Psoas muscle (tissue), 8 donors: ENCODE data around the gene VPS50. TPM values are rescaled to one million over a fixed set of nuclear protein-coding genes. Genes with fewer than 3 reads are reported as not detected.

Source experiments
- ATAC-seq, 4 donors: fragments of 200-7000 bp; cut with Tn5 transposase; one replicate each; pipeline ENCODE4 v1.9.1; 2020; ENCODE audit warnings: moderate library complexity in 3 of 4, mild to moderate bottlenecking in 2 of 4
- DNase-seq, 2 donors: peaks; one replicate each; pipeline ENCODE4 v3.0.0-alpha.2; 2020
- H3K27ac ChIP-seq: fragments of 200-600 bp; one replicate; pipeline ENCODE4 v1.8.0; 2022
- H3K27me3 ChIP-seq, 3 donors: fragments of 200-600 bp in 1 of 3; one replicate each; pipeline versions ENCODE4 v1.6.1 to v1.8.0; 2013 to 2022; ENCODE audit warnings: low read length in 2 of 3, mild to moderate bottlenecking in 2 of 3, moderate library complexity in 1 of 3; ENCODE audit not compliant: insufficient read depth in 3 of 3
- H3K36me3 ChIP-seq, 2 donors: fragments of 200-600 bp in 1 of 2; one replicate each; pipeline versions ENCODE4 v1.6.1 to v1.8.0; 2013 to 2022; ENCODE audit warnings: low read depth in 1 of 2, mild to moderate bottlenecking in 1 of 2, moderate library complexity in 1 of 2; ENCODE audit not compliant: insufficient read depth in 1 of 2
- H3K4me1 ChIP-seq: fragments of 200-600 bp; one replicate; pipeline ENCODE4 v1.8.0; 2022
- H3K4me3 ChIP-seq: fragments of 200-600 bp; one replicate; pipeline ENCODE4 v1.8.0; 2022; ENCODE audit warnings: mild to moderate bottlenecking
- H3K9me3 ChIP-seq: fragments of 200-600 bp; one replicate; pipeline ENCODE4 v1.8.0; 2022
- CTCF ChIP-seq: fragments of 200-600 bp; IDR thresholded peaks from one replicate; pipeline ENCODE4 v1.8.0; 2022; ENCODE audit warnings: antibody characterized with exemption
- WGBS, 3 donors: extraction: QIAGEN DNeasy Blood & Tissue Kit; methylation state at CpG; one replicate each; pipeline versions ENCODE4 v1.1.6 to v1.1.7; 2013; 5-methylcytosine and 5-hydroxymethylcytosine counted together
- intact Hi-C, 2 donors: fragments of 100-400 bp; cut with DNase I; formaldehyde crosslinking; loops; one replicate each; pipeline versions ENCODE4 v1.11.0 to v1.14.2; 2022
- polyA plus RNA-seq, 3 donors: library from polyadenylated mRNA; stranded (reverse); fragments of 200-250 nt; gene quantifications; one replicate each; pipeline ENCODE4 v1.2.3, GENCODE V29; 2013
- total RNA-seq, 4 donors: library from RNA; stranded (reverse); fragmentation: NEBNext Ultra II Directional in 2 of 4; extraction: Animal tissue kit (Norgen Biotek cat#: 25700) in 2 of 4; gene quantifications; one replicate each; pipeline versions ENCODE4 v1.2.1 to v1.2.4, GENCODE V29; 2021 to 2023
- donor health status: healthy with polysubstance abuse.
- donor health status: DM: no; HTN: no; CAD: no; lungs with moderate emphysema.
- donor health status: Bipolar disorder and iron deficiency.
- donor health status: healthy.
- donor health status: DM: yes; HTN: yes; CAD: no.
- donor health status: DM: no; HTN: no; CAD: no.
- donor health status: DM: no; HTN: no; CAD: no.
- donor health status: DM: yes; HTN: yes; CAD: no.

VPS50 gene
- total and polyA plus RNA-seq, 7 donors, result 6.2 to 22.4 (median 17.6) TPM

GRCh38 chr7:93350338-93350737, 118.2 kb downstream of the VPS50 start:
- no peaks in the 10 kb centered on the region for H3K27me3 ChIP-seq
- ATAC-seq, result no peak
- H3K4me3 ChIP-seq, result no peak overlapping the region
- H3K36me3 ChIP-seq, result peaks cover 0 to 58% of the 10 kb centered on the region in 2 donors
- TF ChIP-seq CTCF, result no peak
- H3K27ac ChIP-seq, result no peak overlapping the region
- DNase-seq, result no peak
- intact Hi-C loops, result no loop called here
- H3K9me3 ChIP-seq, result no peaks in the 10 kb centered on the region
- no peaks in the 10 kb centered on the region for H3K4me1 ChIP-seq
- 95 to 97% (median 96%) methylated on average over 2 of the region's 2 CpGs for WGBS, 3 donors

GRCh38 chr7:93352881-93353280, 120.7 kb downstream of the VPS50 start:
- Histone ChIP-seq H3K9me3 (no peaks in the 10 kb centered on the region), H3K27ac (no peak overlapping the region), H3K4me3 (no peak overlapping the region), H3K27me3 (no peaks in the 10 kb centered on the region), H3K36me3 (peaks cover 0 to 77% of the 10 kb centered on the region in 2 donors), H3K4me1 (no peaks in the 10 kb centered on the region)
- intact Hi-C loops, result no loop called here
- no peak for DNase-seq
- WGBS, 3 donors, result 91 to 93% (median 93%) methylated on average over 2 of the region's 2 CpGs
- ATAC-seq, result no peak
- TF ChIP-seq CTCF, result no peak

GRCh38 chr7:93354815-93355214, 122.6 kb downstream of the VPS50 start:
- H3K4me1 ChIP-seq, result no peaks in the 10 kb centered on the region
- no peak for DNase-seq
- no peak overlapping the region for H3K27ac ChIP-seq
- intact Hi-C loops, result no loop called here
- no peak for TF ChIP-seq CTCF
- no peak for ATAC-seq
- no peaks in the 10 kb centered on the region for H3K27me3 ChIP-seq
- WGBS, 3 donors, result 90 to 94% (median 92%) methylated on average over 4 of the region's 4 CpGs
- H3K4me3 ChIP-seq, result no peak overlapping the region
- no peaks in the 10 kb centered on the region for H3K9me3 ChIP-seq
- peaks cover 0 to 73% of the 10 kb centered on the region in 2 donors for H3K36me3 ChIP-seq

GRCh38 chr7:93359520-93360198, 127.5 kb downstream of the VPS50 start:
- H3K9me3 ChIP-seq, result no peaks in the 10 kb centered on the region
- intact Hi-C loops, result no loop called here
- peaks cover 0 to 37% of the 10 kb centered on the region in 2 donors for H3K36me3 ChIP-seq
- no peak overlapping the region for H3K27ac ChIP-seq
- no peak for DNase-seq
- no peak for TF ChIP-seq CTCF
- no peaks in the 10 kb centered on the region for H3K4me1 ChIP-seq
- H3K4me3 ChIP-seq, result no peak overlapping the region
- 98 to 100% (median 100%) methylated on average over 2 of the region's 2 CpGs for WGBS, 3 donors
- no peaks in the 10 kb centered on the region for H3K27me3 ChIP-seq
- ATAC-seq, result no peak

- H3K27ac ChIP-seq, result no peak overlapping the region
- WGBS, 3 donors, result 97 to 100% (median 98%) methylated on average over 1 of the region's 1 CpG
- no peak for ATAC-seq
- no peaks in the 10 kb centered on the region for H3K4me1 ChIP-seq
- no peak for DNase-seq
- H3K27me3 ChIP-seq, result no peaks in the 10 kb centered on the region
- TF ChIP-seq CTCF, result no peak
- H3K4me3 ChIP-seq, result no peak overlapping the region
- intact Hi-C loops, result no loop called here
- peaks cover 0 to 19% of the 10 kb centered on the region in 2 donors for H3K36me3 ChIP-seq
- no peaks in the 10 kb centered on the region for H3K9me3 ChIP-seq
These were observed 129.7 kb downstream of the VPS50 start for GRCh38 chr7:93361853-93362252.
